HepG2 (cell line): Measurements from ENCODE around the gene C1QBP.

ENCODE experiments used
- TOE1 ChIP-seq: sonication (generic); formaldehyde crosslinking; IDR thresholded peaks from 2 replicates; pipeline ENCODE4 v1.4.0; 2020; ENCODE audit warnings: mild to moderate bottlenecking, missing genetic modification reagents
- ZNF280D ChIP-seq: sonication (generic); formaldehyde crosslinking; IDR thresholded peaks from 2 replicates; pipeline ENCODE4 v1.5.1; 2020; ENCODE audit warnings: mild to moderate bottlenecking, missing genetic modification reagents

DNA sequence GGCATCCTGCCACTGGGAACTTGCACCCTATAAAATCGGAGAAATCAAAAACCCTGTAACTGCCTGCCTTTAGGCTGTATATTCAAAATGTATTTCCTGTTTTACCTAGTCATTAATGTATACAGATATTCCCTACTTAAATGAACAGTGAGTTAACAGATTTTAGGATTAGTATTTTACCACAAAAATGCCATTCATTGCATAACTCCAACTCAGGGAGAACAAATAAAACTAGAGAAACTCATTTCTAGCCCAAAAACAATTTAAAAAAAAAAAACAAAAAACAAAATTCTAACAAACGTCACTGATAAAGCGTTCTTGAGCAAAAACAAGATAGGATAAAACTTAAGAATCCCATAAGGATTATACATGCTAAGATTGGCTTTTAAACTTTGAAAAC is 33.6 kb upstream of the C1QBP start:
- TF ChIP-seq ZNF280D (CRISPR knock-in tag) (no peak), TOE1 (no peak)
